Adrenal gland (tissue), 12 donors: ENCODE measurements around the gene ZNF136. TPM values are rescaled to one million over a fixed set of nuclear protein-coding genes. Genes with fewer than 3 reads are reported as not detected.
A peak's percentile ranks its signal among the peaks of the same experiment; 100 is the strongest.

Source experiments
- DNase-seq, 7 donors: peaks; one replicate each; pipeline ENCODE4 v3.0.0-alpha.2; 2019 to 2020
- H3K27ac ChIP-seq, 5 donors: fragments of 200-600 bp; sonication (generic) in 4 of 5; 1 replicate in 3 of 5; 2 replicates in 2 of 5; pipeline versions ENCODE4 v1.5.1 to v1.8.0; 2016 to 2020; ENCODE audit warnings: mild to moderate bottlenecking in 1 of 5
- H3K27me3 ChIP-seq: fragments of 200-600 bp; 2 replicates; pipeline ENCODE4 v1.8.0; 2021
- H3K36me3 ChIP-seq, 2 donors: fragments of 200-600 bp; replicated peaks in 1 of 2; 1 replicate in 1 of 2; 2 replicates in 1 of 2; pipeline versions ENCODE4 v1.5.1 to v1.8.0; 2018 to 2022
- H3K4me1 ChIP-seq, 2 donors: fragments of 200-600 bp; replicated peaks in 1 of 2; 1 replicate in 1 of 2; 2 replicates in 1 of 2; pipeline versions ENCODE4 v1.5.1 to v1.8.0; 2018 to 2021
- H3K4me3 ChIP-seq, 4 donors: fragments of 200-600 bp; sonication (generic) in 3 of 4; one replicate each; pipeline ENCODE4 v1.5.1; 2016 to 2018
- H3K9me3 ChIP-seq, 3 donors: fragments of 200-600 bp; sonication (generic) in 1 of 3; replicated peaks in 1 of 3; 1 replicate in 2 of 3; 2 replicates in 1 of 3; pipeline versions ENCODE4 v1.5.1 to v1.8.0; 2016 to 2021
- POLR2A ChIP-seq, 2 donors: fragments of 450-650 bp; IDR thresholded peaks; one replicate each; pipeline ENCODE4 v1.6.1; 2017; ENCODE audit warnings: antibody characterized with exemption in 2 of 2, mild to moderate bottlenecking in 2 of 2, moderate library complexity in 1 of 2
- WGBS, 4 donors: extraction: QIAGEN DNeasy Blood & Tissue Kit in 2 of 4; methylation state at CpG; one replicate each; pipeline versions ENCODE4 v1.1.5 to v1.1.7; 2013 to 2017; 5-methylcytosine and 5-hydroxymethylcytosine counted together
- intact Hi-C, 2 donors: fragments of 100-400 bp; cut with DNase I; formaldehyde crosslinking; loops; one replicate each; pipeline versions ENCODE4 v1.14.1 to v1.15.0; 2022 to 2023
- polyA plus RNA-seq, 3 donors: library from polyadenylated mRNA; stranded (reverse); fragments of 200-250 nt in 2 of 3; fragments of 350-450 nt in 1 of 3; fragmentation: Illumina TruSeq in 1 of 3; extraction: RNeasy Lipid Tissue Mini Kit (QIAGEN cat#74804) in 1 of 3; gene quantifications; one replicate each; pipeline ENCODE4 v1.2.3, GENCODE V29; 2013 to 2014
- total RNA-seq, 9 donors: library from RNA; depleted of rRNA in 4 of 9; stranded (reverse); fragments of >200 nt in 4 of 9; fragments of 120-200 nt in 1 of 9; fragmentation: NEBNext Ultra II Directional in 1 of 9; extraction: Animal tissue kit (Norgen Biotek cat#: 25700) in 1 of 9; gene quantifications; one replicate each; pipeline versions ENCODE4 v1.1.0 to v1.2.4, GENCODE V29; 2013 to 2023
- TF ChIP-seq, protein P1 (sequence below), 6 experiments: fragments of 450-650 bp in 4 of 6; fragments of 200-600 bp in 2 of 6; sonication (generic) in 1 of 6; IDR thresholded peaks; 1 replicate in 5 of 6; 2 replicates in 1 of 6; pipeline versions ENCODE4 v1.5.1 to v1.8.0; 2016 to 2021; ENCODE audit warnings: antibody characterized with exemption in 6 of 6, mild to moderate bottlenecking in 2 of 6, moderate library complexity in 1 of 6
- donor health status: healthy with polysubstance abuse.
- donor health status: Bipolar disorder and iron deficiency.
- donor health status: DM: yes; HTN: yes; CAD: no.
- donor health status: DM: no; HTN: no; CAD: no.
- donor health status: DM: no; HTN: no; CAD: no.
- donor health status: DM: yes; HTN: yes; CAD: no.

ZNF136 gene
- total and polyA plus RNA-seq, 12 donors: 5.1 to 19.8 (median 11.0) TPM

GRCh38 chr19:12145348-12145747 is 17.5 kb upstream of the ZNF136 start:
- no peaks in the 10 kb centered on the region for H3K27me3 ChIP-seq

GRCh38 chr19:12155324-12155860 is 7.5 kb upstream of the ZNF136 start:
- H3K4me3 ChIP-seq: peak overlapping the region in 2 of 4 donors; percentile 78 to 92
- H3K4me1 ChIP-seq: peaks cover 5 to 16% of the 10 kb centered on the region in 2 donors
- H3K36me3 ChIP-seq: no peaks in the 10 kb centered on the region
- no peaks in the 10 kb centered on the region for H3K9me3 ChIP-seq
- WGBS, 4 donors: 12 to 21% (median 18%) methylated on average over 11 of the region's 11 CpGs
- no peak for TF ChIP-seq POLR2A (IDR thresholded peaks at IDR 0.05)
- TF ChIP-seq, protein P1, sequence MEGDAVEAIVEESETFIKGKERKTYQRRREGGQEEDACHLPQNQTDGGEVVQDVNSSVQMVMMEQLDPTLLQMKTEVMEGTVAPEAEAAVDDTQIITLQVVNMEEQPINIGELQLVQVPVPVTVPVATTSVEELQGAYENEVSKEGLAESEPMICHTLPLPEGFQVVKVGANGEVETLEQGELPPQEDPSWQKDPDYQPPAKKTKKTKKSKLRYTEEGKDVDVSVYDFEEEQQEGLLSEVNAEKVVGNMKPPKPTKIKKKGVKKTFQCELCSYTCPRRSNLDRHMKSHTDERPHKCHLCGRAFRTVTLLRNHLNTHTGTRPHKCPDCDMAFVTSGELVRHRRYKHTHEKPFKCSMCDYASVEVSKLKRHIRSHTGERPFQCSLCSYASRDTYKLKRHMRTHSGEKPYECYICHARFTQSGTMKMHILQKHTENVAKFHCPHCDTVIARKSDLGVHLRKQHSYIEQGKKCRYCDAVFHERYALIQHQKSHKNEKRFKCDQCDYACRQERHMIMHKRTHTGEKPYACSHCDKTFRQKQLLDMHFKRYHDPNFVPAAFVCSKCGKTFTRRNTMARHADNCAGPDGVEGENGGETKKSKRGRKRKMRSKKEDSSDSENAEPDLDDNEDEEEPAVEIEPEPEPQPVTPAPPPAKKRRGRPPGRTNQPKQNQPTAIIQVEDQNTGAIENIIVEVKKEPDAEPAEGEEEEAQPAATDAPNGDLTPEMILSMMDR (IDR thresholded peaks at IDR 0.05): no peak
- no peak for DNase-seq
- intact Hi-C loops: no loop called here
- H3K27ac ChIP-seq: peak overlapping the region in 4 of 5 donors; percentile 58 to 88 (median 78)
- no peaks in the 10 kb centered on the region for H3K27me3 ChIP-seq

More at GRCh38 chr19:12145348-12145747, 17.5 kb upstream of the ZNF136 start:
- no peak overlapping the region for H3K4me3 ChIP-seq
- H3K27ac ChIP-seq: no peak overlapping the region
- intact Hi-C loops: no loop called here
- peaks cover 0 to 5% (median 0%) of the 10 kb centered on the region in 3 donors for H3K9me3 ChIP-seq
- no peak for DNase-seq
- TF ChIP-seq, protein P1 (IDR thresholded peaks at IDR 0.05): no peak
- no peak for TF ChIP-seq POLR2A (IDR thresholded peaks at IDR 0.05)
- 93 to 100% (median 98%) methylated on average over 8 of the region's 8 CpGs for WGBS, 4 donors
- peaks cover 0 to 24% of the 10 kb centered on the region in 2 donors for H3K36me3 ChIP-seq
- H3K4me1 ChIP-seq: peaks cover 7 to 10% of the 10 kb centered on the region in 2 donors

- WGBS, 4 donors: 0 to 1% (median 1%) methylated on average over 9 to 58 of the region's 58 CpGs
- Histone ChIP-seq H3K27ac (peak within 1 kb of the TSS in 4 of 5 donors; percentile 58 to 88 (median 78)), H3K27me3 (no peaks in the 10 kb centered on the region), H3K4me3 (peak within 1 kb of the TSS; percentile 42 to 92 (median 78)), H3K9me3 (no peaks in the 10 kb centered on the region), H3K4me1 (peaks cover 5 to 16% of the 10 kb centered on the region in 2 donors), H3K36me3 (no peaks in the 10 kb centered on the region)
- intact Hi-C loops: no loop called here
- TF ChIP-seq POLR2A (IDR thresholded peaks at IDR 0.05): peak in 1 of 2 donors; percentile 80
- TF ChIP-seq, protein P1 (IDR thresholded peaks at IDR 0.05): no peak
- peak; percentile 88 to 97 (median 95) for DNase-seq
These were observed 6.5 kb upstream of the ZNF136 start, which contains the start of gene ZNF625 for GRCh38 chr19:12156223-12157058. Gene ZNF625 (minus strand): TSS chr19:12156734. CDS start chr19:12156558, 176 bp downstream.

DNA sequence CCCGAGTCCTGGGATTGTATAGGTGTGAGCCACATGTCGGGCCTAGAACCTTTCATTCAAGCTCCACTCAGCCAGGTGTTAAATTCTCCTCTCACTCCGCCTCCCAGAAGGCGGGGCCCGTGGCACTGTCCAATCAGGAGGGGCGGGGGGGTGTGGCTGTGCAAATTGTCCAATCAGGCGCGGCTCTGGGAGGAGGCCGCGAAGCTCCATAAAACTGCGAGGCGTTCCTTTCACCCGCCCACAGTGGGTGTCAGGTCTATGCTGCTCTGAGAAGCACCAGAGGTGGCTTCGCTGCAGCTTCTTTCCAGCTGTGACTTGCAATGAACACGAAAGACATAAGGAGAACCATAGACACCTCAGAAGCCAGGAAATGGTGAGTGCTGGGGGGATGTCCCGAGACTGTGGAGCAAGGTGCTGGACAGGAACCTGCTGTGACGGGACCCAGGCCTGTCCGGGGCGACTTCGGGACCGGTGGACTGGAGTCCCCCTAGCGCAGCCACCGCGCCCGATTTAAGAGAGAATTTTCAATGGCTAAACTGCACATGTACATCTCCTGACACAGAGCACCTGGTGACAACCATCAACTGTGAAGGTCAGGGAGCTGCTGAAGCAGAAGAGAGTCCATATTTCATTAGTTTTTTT is 3.0 kb upstream of the ZNF136 start:
- H3K27ac ChIP-seq: no peak overlapping the region
- H3K9me3 ChIP-seq: no peaks in the 10 kb centered on the region
- no peaks in the 10 kb centered on the region for H3K27me3 ChIP-seq
- peaks cover 11 to 27% of the 10 kb centered on the region in 2 donors for H3K4me1 ChIP-seq
- DNase-seq: no peak
- no peak overlapping the region for H3K4me3 ChIP-seq
- intact Hi-C loops: loop anchor here in 1 of 2 donors (5.0 kb wide), 1 partner anchor 137 kb away; no protein-coding TSS in a partner anchor
- H3K36me3 ChIP-seq: no peaks in the 10 kb centered on the region
- 87 to 94% (median 94%) methylated on average over 19 to 25 of the region's 25 CpGs for WGBS, 4 donors
- TF ChIP-seq, protein P1 (IDR thresholded peaks at IDR 0.05): no peak
- TF ChIP-seq POLR2A (IDR thresholded peaks at IDR 0.05): no peak
